GM12878 (cell line): Measurements from ENCODE around the gene PLA2G5. TPM values are rescaled to one million over a fixed set of nuclear protein-coding genes. Genes with fewer than 3 reads are reported as not detected.

Experiments
- ATAC-seq: fragments of 200-7000 bp; cut with Tn5 transposase; 3 replicates; pipeline ENCODE4 v1.9.1; 2020; ENCODE audit warnings: mild to moderate bottlenecking, moderate library complexity
- BruUV-seq: library from RNA; stranded (reverse); fragments of 400-500 nt; replicated peaks from 2 replicates; lab custom pipeline; 2021; lab: Mats Ljungman, UMichigan
- CTCF ChIA-PET: fragments of 300-600 bp; sonication (Branson Sonifier 250); formaldehyde crosslinking; extraction: SDS; loops from one replicate; lab custom pipeline; 2021; ENCODE audit warnings: inconsistent platforms; lab: Yijun Ruan, JAX
- POLR2A ChIA-PET: fragments of 350-600 bp; formaldehyde crosslinking; extraction: SDS; loops from one replicate; lab custom pipeline; 2021; ENCODE audit warnings: inconsistent platforms; lab: Charles Lee
- RAD21 ChIA-PET: fragments of 300-600 bp; sonication (Branson Sonifier 250); formaldehyde crosslinking; loops from one replicate; lab custom pipeline; 2023; ENCODE audit warnings: antibody characterized with exemption; ENCODE audit not compliant: unreplicated experiment; lab: Charles Lee
- SMC1A ChIA-PET: fragments of 300-600 bp; sonication (Branson Sonifier 250); formaldehyde crosslinking; loops from one replicate; lab custom pipeline; 2023; ENCODE audit not compliant: unreplicated experiment, uncharacterized antibody; lab: Charles Lee
- DNase-seq: peaks from one replicate; pipeline ENCODE4 v3.0.0-alpha.2; 2011; ENCODE audit warnings: low read depth, low spot score
- FAIRE-seq: peaks from 3 replicates; lab custom pipeline; 2011; peaks lifted over from hg19 to GRCh38; lab: Jason Lieb, UNC
- H2AFZ ChIP-seq: 2 replicates; pipeline ENCODE4 v1.6.0; 2011; ENCODE audit warnings: low read depth, low read length, control low read depth; ENCODE audit not compliant: control insufficient read depth
- H3K27ac ChIP-seq: 2 replicates; pipeline ENCODE4 v1.5.1; 2011; ENCODE audit warnings: control low read depth; ENCODE audit not compliant: control insufficient read depth, insufficient read depth
- H3K27me3 ChIP-seq, 2 experiments: replicated peaks in 1 of 2; 2 replicates each; pipeline versions ENCODE4 v1.6.0 to v1.6.1; 2011; ENCODE audit warnings: low read length in 1 of 2; ENCODE audit not compliant: control insufficient read depth in 2 of 2, insufficient read depth in 2 of 2
- H3K36me3 ChIP-seq, 2 experiments: 2 replicates each; pipeline ENCODE4 v1.5.1; 2011; ENCODE audit warnings: low read length in 1 of 2; ENCODE audit not compliant: control insufficient read depth in 2 of 2, insufficient read depth in 2 of 2
- H3K4me1 ChIP-seq: 2 replicates; pipeline ENCODE4 v1.6.1; 2011; ENCODE audit warnings: mild to moderate bottlenecking, low read length, moderate library complexity, mixed read lengths; ENCODE audit not compliant: control insufficient read depth, insufficient read depth
- H3K4me2 ChIP-seq: 2 replicates; pipeline ENCODE4 v1.6.0; 2011; ENCODE audit warnings: control low read depth; ENCODE audit not compliant: control insufficient read depth, insufficient read depth
- H3K4me3 ChIP-seq: fragments of 200-600 bp; sonication (generic); 2 replicates; pipeline ENCODE4 v1.5.1; 2016
- H3K79me2 ChIP-seq: 2 replicates; pipeline ENCODE4 v1.6.0; 2011; ENCODE audit warnings: low read length; ENCODE audit not compliant: control insufficient read depth, insufficient read depth
- H3K9ac ChIP-seq: 2 replicates; pipeline ENCODE4 v1.8.0; 2011; ENCODE audit warnings: low read length, control low read depth, mixed read lengths; ENCODE audit not compliant: control insufficient read depth, insufficient read depth
- H3K9me3 ChIP-seq: replicated peaks from 3 replicates; pipeline ENCODE4 v1.5.1; 2011; ENCODE audit warnings: mild to moderate bottlenecking, low read length; ENCODE audit not compliant: control insufficient read depth, insufficient read depth
- H4K20me1 ChIP-seq: 2 replicates; pipeline ENCODE4 v1.6.0; 2011; ENCODE audit not compliant: control insufficient read depth, insufficient read depth
- ATF7 ChIP-seq: fragments of 450-650 bp; IDR thresholded peaks from 2 replicates; pipeline ENCODE4 v1.6.1; 2016; ENCODE audit warnings: low read depth, mild to moderate bottlenecking
- CBX5 ChIP-seq: sonication (generic); IDR thresholded peaks from 2 replicates; pipeline ENCODE4 v1.6.1; 2016; ENCODE audit warnings: low read depth, moderate library complexity, mild to moderate bottlenecking, inconsistent platforms
- CREB1 ChIP-seq: IDR thresholded peaks from 2 replicates; pipeline ENCODE4 v1.6.1; 2012; ENCODE audit warnings: low read depth, mild to moderate bottlenecking, inconsistent platforms
- DPF2 ChIP-seq: fragments of 450-650 bp; IDR thresholded peaks from 2 replicates; pipeline ENCODE4 v1.6.1; 2017; ENCODE audit warnings: mild to moderate bottlenecking
- ELK1 ChIP-seq: IDR thresholded peaks from 2 replicates; pipeline ENCODE4 v1.6.1; 2012; ENCODE audit warnings: low read depth, low read length, improper control_type of control experiment
- IRF4 ChIP-seq: IDR thresholded peaks from 2 replicates; pipeline ENCODE4 v1.6.1; 2011; ENCODE audit warnings: low read depth, low read length
- MXI1 ChIP-seq: fragments of 150-350 bp; IDR thresholded peaks from 2 replicates; pipeline ENCODE4 v1.6.1; 2011; ENCODE audit warnings: low read depth, mild to moderate bottlenecking, inconsistent platforms, low read length, improper control_type of control experiment
- NFIC ChIP-seq: IDR thresholded peaks from 2 replicates; pipeline ENCODE4 v1.6.1; 2012; ENCODE audit warnings: low read depth, mild to moderate bottlenecking, inconsistent platforms, low read length, moderate library complexity
- RELA ChIP-seq: fragments of 450-650 bp; IDR thresholded peaks from 2 replicates; pipeline ENCODE4 v1.8.0; 2014; ENCODE audit warnings: borderline replicate concordance; ENCODE audit not compliant: partially characterized antibody
- RELB ChIP-seq: fragments of 450-650 bp; IDR thresholded peaks from 2 replicates; pipeline ENCODE4 v1.6.1; 2017; ENCODE audit warnings: low read depth, mild to moderate bottlenecking, moderate library complexity
- SMAD5 ChIP-seq: IDR thresholded peaks from 2 replicates; pipeline ENCODE4 v1.6.1; 2016; ENCODE audit warnings: antibody characterized with exemption, low read depth
- SPI1 ChIP-seq: IDR thresholded peaks from 2 replicates; pipeline ENCODE4 v1.6.1; 2011; ENCODE audit warnings: low read depth, mild to moderate bottlenecking, low read length, moderate library complexity, borderline replicate concordance; ENCODE audit not compliant: insufficient read depth
- TCF3 ChIP-seq: IDR thresholded peaks from 2 replicates; pipeline ENCODE4 v1.6.1; 2012; ENCODE audit warnings: low read depth, mild to moderate bottlenecking, low read length, borderline replicate concordance; ENCODE audit not compliant: insufficient read depth
- YBX1 ChIP-seq: fragments of 450-650 bp; IDR thresholded peaks from 2 replicates; pipeline ENCODE4 v1.6.1; 2016; ENCODE audit warnings: antibody characterized with exemption
- ZNF24 ChIP-seq: fragments of 450-650 bp; IDR thresholded peaks from 2 replicates; pipeline ENCODE4 v1.6.1; 2017; ENCODE audit warnings: antibody characterized with exemption, mild to moderate bottlenecking
- ZZZ3 ChIP-seq: IDR thresholded peaks from 2 replicates; pipeline ENCODE4 v1.6.1; 2011; ENCODE audit warnings: low read depth; ENCODE audit not compliant: control insufficient read depth, insufficient read length
- WGBS: methylation state at CpG from one replicate; pipeline ENCODE4 v1.1.6; 2016; ENCODE audit warnings: low lambda C conversion rate; ENCODE audit not compliant: insufficient replicate concordance, insufficient coverage; ENCODE audit errors: missing lambda C conversion rate; 5-methylcytosine and 5-hydroxymethylcytosine counted together
- in situ Hi-C: fragments of 300-500 bp; cut with MboI; formaldehyde crosslinking; loops from 9 replicates; pipeline ENCODE4 v1.14.3; 2018; ENCODE audit warnings: mixed read lengths
- intact Hi-C: fragments of 100-400 bp; cut with micrococcal nuclease; formaldehyde crosslinking; loops from one replicate; pipeline ENCODE4 v1.14.2; 2022; ENCODE audit not compliant: unreplicated experiment
- polyA plus RNA-seq, 11 experiments: library from polyadenylated mRNA; depleted of rRNA in 4 of 11; unstranded in 6 of 11; stranded (reverse) in 5 of 11; fragments of >200 nt; fragmentation: Nextera tagmentation in 4 of 11; fragmentation: Illumina TruSeq in 1 of 11; extraction: Ambion mirVana in 4 of 11; extraction: Trizol in 1 of 11; gene quantifications; 1 replicate in 1 of 11; 2 replicates in 10 of 11; pipeline versions ENCODE4 v1.2.1 to v1.2.3, GENCODE V29; 2011 to 2016; ENCODE audit warnings: inconsistent platforms in 2 of 11, missing spikeins in 2 of 11, low read depth in 1 of 11
- total RNA-seq, 4 experiments: library from RNA; depleted of rRNA in 3 of 4; stranded (reverse); fragments of >200 nt in 3 of 4; fragmentation: Illumina TruSeq in 1 of 4; extraction: Trizol in 1 of 4; gene quantifications; 2 replicates each; pipeline versions ENCODE4 v1.2.1 to v1.2.3, GENCODE V29; 2013 to 2021

PLA2G5 gene
- total and polyA plus RNA-seq, 10 of the 15 experiments (the other 5 are each of a cell fraction or from before 2014, with no cell fraction given): 0.10 to 0.19 (median 0.17) TPM; not detected in 7

- H4K20me1 ChIP-seq: no peaks in the 10 kb centered on the region
- H3K27ac ChIP-seq: no peak overlapping the region
- in situ Hi-C loops: no loop called here
- H3K27me3 ChIP-seq: no peaks in the 10 kb centered on the region
- no TSS peak for BruUV-seq
- ChIA-PET RAD21 (interaction anchor here (1.3 kb wide), 1 partner anchor 35 kb away, joined by 3 read pairs; no protein-coding TSS in a partner anchor), SMC1A (no interaction called here), POLR2A (interaction anchor here (0.6 kb wide), 1 partner anchor 14 kb away, joined by 3 read pairs; no protein-coding TSS in a partner anchor), CTCF (interaction anchor here (1.2 kb wide), 1 partner anchor 13 kb away, joined by 3 read pairs; no protein-coding TSS in a partner anchor)
- H2AFZ ChIP-seq: no peak overlapping the region
- no peak overlapping the region for H3K9ac ChIP-seq
- ATAC-seq (no peak), FAIRE-seq (no peak), DNase-seq (no peak)
- H3K4me1 ChIP-seq: peaks cover 9% of the 10 kb centered on the region
- no peak for TF ChIP-seq ATF7
- intact Hi-C loops: no loop called here
- no peaks in the 10 kb centered on the region for H3K79me2 ChIP-seq
- no peaks in the 10 kb centered on the region for H3K36me3 ChIP-seq
- H3K4me3 ChIP-seq: no peak overlapping the region
- no peaks in the 10 kb centered on the region for H3K9me3 ChIP-seq
- H3K4me2 ChIP-seq: no peak overlapping the region
Measured at GRCh38 chr1:20117236-20117635, 47.2 kb downstream of the PLA2G5 start.

- ChIA-PET CTCF (interaction anchor here (1.6 kb wide), 1 partner anchor 34 kb away, joined by 3 read pairs; no protein-coding TSS in a partner anchor), POLR2A (no interaction called here), RAD21 (interaction anchor here (0.7 to 0.8 kb wide), 2 partner anchors 25 to 40 kb away, joined by 3 read pairs; no protein-coding TSS in a partner anchor), SMC1A (interaction anchor here (0.7 to 1.4 kb wide), 3 partner anchors 12 to 38 kb away, joined by 3 to 6 read pairs (median 3); no protein-coding TSS in a partner anchor)
- WGBS: 21% methylated on average over 2 of the region's 2 CpGs
- peak within 1 kb of the TSS; percentile 21; the same call in 1 of the 2 replicates for H3K9ac ChIP-seq
- no peaks in the 10 kb centered on the region for H3K79me2 ChIP-seq
- no TSS peak for BruUV-seq
- H3K9me3 ChIP-seq: no peaks in the 10 kb centered on the region
- intact Hi-C loops (no loop called here), in situ Hi-C loops (no loop called here)
- peak within 1 kb of the TSS; percentile 13; the same call in 1 of the 2 replicates for H2AFZ ChIP-seq
- H3K27me3 ChIP-seq: no peaks in the 10 kb centered on the region
- peak; percentile 61 for ATAC-seq
- H3K27ac ChIP-seq: peak within 1 kb of the TSS; percentile 48; the same call in 1 of the 2 replicates
- H3K4me1 ChIP-seq: peaks cover 20% of the 10 kb centered on the region
- no peak for FAIRE-seq
- H3K36me3 ChIP-seq: no peaks in the 10 kb centered on the region
- no peak within 1 kb of the TSS for H3K4me3 ChIP-seq
- DNase-seq: no peak
- peak within 1 kb of the TSS; percentile 38; the same call in 1 of the 2 replicates for H3K4me2 ChIP-seq
- no peaks in the 10 kb centered on the region for H4K20me1 ChIP-seq
- TF ChIP-seq ZZZ3 (no peak), RELA (no peak), ELK1 (no peak), DPF2 (0 out of 2 replicates have a peak, but pooled peaks have one; percentile 57), SPI1 (peak; percentile 77; the same call in 1 of the 2 replicates), ZNF24 (no peak), RELB (no peak), NFIC (no peak), YBX1 (no peak), IRF4 (no peak), TCF3 (peak; percentile 64; the same call in 1 of the 2 replicates), SMAD5 (no peak), CREB1 (no peak), MXI1 (no peak), CBX5 (no peak)
Measured at GRCh38 chr1:20119347-20119746, 49.4 kb downstream of the PLA2G5 start, which contains the start of gene PLA2G2D. PLA2G2D (minus strand) TSS chr1:20119536; CDS start chr1:20119498, 38 bp downstream.
